Measurements from ENCODE around the gene SLC2A9.
"Not testable (repeated sequence)": the region's sequence is repeated elsewhere in the genome, so short reads cannot be mapped to it uniquely, and the experiment has no call there.

The SLC2A9 gene

DNA sequence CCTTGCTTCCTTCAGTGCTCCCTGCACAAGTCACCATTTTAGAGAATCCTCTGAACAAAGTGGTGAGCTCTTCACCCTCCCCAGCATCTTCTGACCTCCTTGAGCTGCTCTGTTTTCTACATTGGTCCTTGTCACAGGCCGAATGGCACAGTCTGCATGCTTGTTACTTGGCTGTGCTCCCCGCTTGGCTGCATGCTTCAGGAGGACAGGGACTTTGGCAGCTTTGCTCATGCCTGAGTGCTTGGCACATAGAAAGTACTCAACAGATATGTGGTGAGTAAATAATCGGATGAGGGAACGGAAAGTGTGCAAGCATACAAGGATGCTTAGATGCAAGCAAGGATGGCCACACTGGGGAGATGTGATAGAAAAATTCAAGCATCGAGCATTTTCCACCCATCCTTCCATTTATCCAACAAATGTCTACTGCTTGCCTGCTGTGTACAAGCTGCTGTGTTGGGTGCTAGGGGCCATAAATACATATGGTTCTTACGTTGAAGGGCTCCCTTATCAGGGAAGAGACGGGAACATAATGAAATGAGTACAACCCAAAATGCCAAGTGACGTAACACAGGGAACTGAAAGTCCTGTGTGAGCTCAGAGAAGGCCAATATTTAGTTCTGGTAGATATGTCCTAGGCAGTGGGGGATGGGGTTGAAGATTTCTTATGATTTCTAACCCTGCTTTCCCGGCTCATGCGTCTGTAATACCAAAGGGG is 31.2 kb downstream of the SLC2A9 start:
- Histone ChIP-seq H3K9me3 (ENCODE audit: insufficient read depth, low read length) (no peaks in the 10 kb centered on the region), H3K9ac (ENCODE audit: insufficient read length, low read depth) (no peak overlapping the region), H3K27me3 (ENCODE audit: insufficient read depth, insufficient read length) (no peaks in the 10 kb centered on the region), H3K4me3 (ENCODE audit: insufficient read length, low read depth) (no peak overlapping the region), H3K36me3 (ENCODE audit: insufficient read depth, insufficient read length, low read length) (no peaks in the 10 kb centered on the region), H3K4me1 (ENCODE audit: insufficient read depth, insufficient read length) (no peaks in the 10 kb centered on the region)
- no peak for TF ChIP-seq SUZ12 (IDR thresholded peaks at IDR 0.05; ENCODE audit: extremely low read depth, insufficient read depth, insufficient read length)
- TF ChIP-seq ZNF274 (IDR thresholded peaks at IDR 0.05; ENCODE audit: low read depth, low read length) = no peak
- no peak for TF ChIP-seq YY1 (IDR thresholded peaks at IDR 0.05; ENCODE audit: insufficient read depth, insufficient read length)
- no peak for DNase-seq (ENCODE audit: low read depth, low spot score)

DNA sequence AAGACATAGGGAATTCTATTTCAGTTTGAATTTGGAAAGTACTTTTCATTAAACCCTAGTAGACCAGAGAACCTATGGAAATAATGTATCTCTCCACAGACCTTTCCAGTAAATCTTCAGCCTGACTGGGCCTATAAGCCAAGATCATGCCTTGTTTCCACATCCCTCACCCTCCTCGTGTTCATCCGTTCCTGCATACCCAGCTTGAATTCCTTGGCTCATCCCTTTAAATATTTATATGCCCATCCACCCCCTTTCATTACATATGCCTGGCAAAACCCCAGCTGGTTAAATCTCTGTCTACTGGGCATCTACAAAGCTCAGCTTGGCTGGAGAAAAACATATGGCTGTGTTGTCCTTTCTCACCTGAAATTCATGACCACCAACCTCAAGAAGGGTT is 32.4 kb downstream of the SLC2A9 start:
- TF ChIP-seq YY1 (IDR thresholded peaks at IDR 0.05; ENCODE audit: insufficient read depth, insufficient read length) = no peak
- no peak for TF ChIP-seq SUZ12 (IDR thresholded peaks at IDR 0.05; ENCODE audit: extremely low read depth, insufficient read depth, insufficient read length)
- no peak for TF ChIP-seq ZNF274 (IDR thresholded peaks at IDR 0.05; ENCODE audit: low read depth, low read length)
- Histone ChIP-seq H3K9me3 (ENCODE audit: insufficient read depth, low read length) (no peaks in the 10 kb centered on the region), H3K36me3 (ENCODE audit: insufficient read depth, insufficient read length, low read length) (no peaks in the 10 kb centered on the region), H3K4me1 (ENCODE audit: insufficient read depth, insufficient read length) (no peaks in the 10 kb centered on the region), H3K4me3 (ENCODE audit: insufficient read length, low read depth) (no peak overlapping the region), H3K27me3 (ENCODE audit: insufficient read depth, insufficient read length) (no peaks in the 10 kb centered on the region), H3K9ac (ENCODE audit: insufficient read length, low read depth) (no peak overlapping the region)
- DNase-seq (ENCODE audit: low read depth, low spot score) = no peak

DNA sequence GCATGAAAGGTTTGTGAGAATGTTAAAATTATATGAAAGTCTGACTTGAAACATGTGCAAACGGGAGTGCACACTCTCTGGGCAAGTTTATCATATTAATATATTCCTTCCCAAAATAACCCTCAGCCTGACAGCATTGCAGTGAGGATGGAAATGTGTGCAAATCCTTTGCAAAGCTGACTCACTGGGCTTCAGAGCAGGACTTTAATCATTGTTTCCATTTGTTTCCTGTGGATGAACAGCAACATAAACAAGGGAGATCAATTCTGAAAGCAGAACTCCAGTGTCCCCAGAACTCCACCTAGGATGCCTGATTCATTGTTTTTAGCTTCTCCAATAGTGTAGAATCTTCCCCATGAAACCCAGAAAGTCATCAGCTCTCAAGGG is 32.9 kb downstream of the SLC2A9 start:
- Histone ChIP-seq H3K4me3 (ENCODE audit: insufficient read length, low read depth) (no peak overlapping the region), H3K36me3 (ENCODE audit: insufficient read depth, insufficient read length, low read length) (no peaks in the 10 kb centered on the region), H3K9ac (ENCODE audit: insufficient read length, low read depth) (no peak overlapping the region), H3K9me3 (ENCODE audit: insufficient read depth, low read length) (no peaks in the 10 kb centered on the region), H3K4me1 (ENCODE audit: insufficient read depth, insufficient read length) (no peaks in the 10 kb centered on the region), H3K27me3 (ENCODE audit: insufficient read depth, insufficient read length) (no peaks in the 10 kb centered on the region)
- no peak for DNase-seq (ENCODE audit: low read depth, low spot score)
- no peak for TF ChIP-seq YY1 (IDR thresholded peaks at IDR 0.05; ENCODE audit: insufficient read depth, insufficient read length)
- no peak for TF ChIP-seq ZNF274 (IDR thresholded peaks at IDR 0.05; ENCODE audit: low read depth, low read length)
- no peak for TF ChIP-seq SUZ12 (IDR thresholded peaks at IDR 0.05; ENCODE audit: extremely low read depth, insufficient read depth, insufficient read length)

DNA sequence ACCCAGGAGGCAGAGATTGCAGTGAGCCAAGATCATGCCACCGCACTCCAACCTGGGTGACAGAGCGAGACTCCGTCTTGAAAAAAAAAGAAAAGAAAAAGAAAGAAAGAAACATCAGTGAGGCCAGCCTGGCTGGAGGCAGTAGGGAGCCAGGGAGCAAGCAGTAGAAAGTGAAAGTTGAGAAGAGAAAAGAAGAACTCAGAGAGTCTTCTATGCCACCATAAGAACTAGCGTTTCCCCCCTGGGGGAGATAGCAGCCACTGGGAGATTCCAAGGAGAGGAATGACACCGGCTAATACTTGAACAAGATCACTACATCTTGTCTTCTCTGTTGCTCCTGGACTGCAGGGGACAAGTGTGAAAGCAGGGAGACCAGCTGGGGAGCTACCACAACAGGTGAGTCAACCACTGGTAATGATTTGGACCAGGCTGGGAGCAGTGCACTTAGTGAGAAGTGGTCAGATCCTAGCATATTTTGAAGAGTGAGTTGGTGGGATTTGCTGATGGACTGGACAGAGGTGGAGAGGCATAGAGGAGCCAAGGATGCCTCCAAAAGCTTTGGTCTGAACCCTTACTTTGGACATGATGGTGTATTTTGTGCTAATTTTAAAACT is 33.4 kb downstream of the SLC2A9 start:
- Histone ChIP-seq H3K9me3 (ENCODE audit: insufficient read depth, low read length) (no peaks in the 10 kb centered on the region), H3K9ac (ENCODE audit: insufficient read length, low read depth) (no peak overlapping the region)

DNA sequence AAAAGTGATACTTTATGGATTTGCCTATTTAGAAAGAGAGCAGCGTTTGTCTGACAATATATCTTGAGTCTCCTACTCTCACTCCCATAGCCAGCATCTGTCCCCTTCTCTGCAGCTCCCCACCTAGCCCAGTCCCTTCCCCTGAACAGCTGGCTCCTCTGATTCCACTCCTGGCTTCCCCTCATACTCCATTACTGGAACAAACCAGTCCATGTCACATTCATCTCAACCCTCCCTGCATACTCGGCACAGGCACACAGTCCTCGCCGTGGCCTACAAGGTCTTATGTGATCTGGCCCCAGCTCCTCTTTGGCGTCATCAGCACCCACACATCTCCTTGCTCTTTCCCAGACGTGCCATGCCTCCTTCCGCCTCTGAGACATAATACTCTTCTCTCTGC is 36.7 kb downstream of the SLC2A9 start:
- TF ChIP-seq ZNF274 (IDR thresholded peaks at IDR 0.05; ENCODE audit: low read depth, low read length) (no peak), SUZ12 (IDR thresholded peaks at IDR 0.05; ENCODE audit: extremely low read depth, insufficient read depth, insufficient read length) (no peak), YY1 (IDR thresholded peaks at IDR 0.05; ENCODE audit: insufficient read depth, insufficient read length) (no peak)
- no peaks in the 10 kb centered on the region for H3K9me3 ChIP-seq (ENCODE audit: insufficient read depth, low read length)
- no peak overlapping the region for H3K9ac ChIP-seq (ENCODE audit: insufficient read length, low read depth)
- peaks cover under 1% of the 10 kb centered on the region for H3K4me1 ChIP-seq (ENCODE audit: insufficient read depth, insufficient read length)
- DNase-seq (ENCODE audit: low read depth, low spot score) = no peak
- H3K36me3 ChIP-seq (ENCODE audit: insufficient read depth, insufficient read length, low read length) = no peaks in the 10 kb centered on the region
- peaks cover 12% of the 10 kb centered on the region for H3K27me3 ChIP-seq (ENCODE audit: insufficient read depth, insufficient read length)
- H3K4me3 ChIP-seq (ENCODE audit: insufficient read length, low read depth) = no peak overlapping the region

More for the DNA sequence above, 33.4 kb downstream of the SLC2A9 start:
- no peaks in the 10 kb centered on the region for H3K36me3 ChIP-seq (ENCODE audit: insufficient read depth, insufficient read length, low read length)
- H3K4me3 ChIP-seq (ENCODE audit: insufficient read length, low read depth) = no peak overlapping the region
- H3K4me1 ChIP-seq (ENCODE audit: insufficient read depth, insufficient read length) = no peaks in the 10 kb centered on the region
- TF ChIP-seq YY1 (IDR thresholded peaks at IDR 0.05; ENCODE audit: insufficient read depth, insufficient read length) = no peak
- DNase-seq (ENCODE audit: low read depth, low spot score) = no peak
- no peaks in the 10 kb centered on the region for H3K27me3 ChIP-seq (ENCODE audit: insufficient read depth, insufficient read length)

DNA sequence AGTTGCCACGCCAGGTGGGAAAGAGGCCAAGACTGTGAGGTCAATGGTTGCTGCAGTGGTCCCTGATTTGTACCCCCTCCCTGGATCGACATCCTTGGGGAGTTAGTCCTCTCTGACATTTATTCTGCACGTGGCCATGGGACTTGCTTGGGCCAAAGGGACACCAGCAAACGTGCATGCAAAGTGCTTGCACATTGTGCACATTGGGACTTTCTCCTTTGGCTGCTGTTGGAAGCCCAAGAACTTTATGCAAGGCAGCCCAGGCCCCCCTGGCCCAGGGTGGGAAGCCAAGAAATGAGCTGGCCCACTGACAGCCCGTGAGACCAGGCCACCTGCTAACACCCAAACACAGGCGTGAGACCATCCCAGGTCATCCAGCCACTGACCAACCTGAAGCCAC is 38.1 kb downstream of the SLC2A9 start:
- Histone ChIP-seq H3K27me3 (ENCODE audit: insufficient read depth, insufficient read length) (peaks cover 15% of the 10 kb centered on the region), H3K4me1 (ENCODE audit: insufficient read depth, insufficient read length) (peaks cover 6% of the 10 kb centered on the region), H3K36me3 (ENCODE audit: insufficient read depth, insufficient read length, low read length) (no peaks in the 10 kb centered on the region), H3K4me3 (ENCODE audit: insufficient read length, low read depth) (no peak overlapping the region), H3K9ac (ENCODE audit: insufficient read length, low read depth) (no peak overlapping the region), H3K9me3 (ENCODE audit: insufficient read depth, low read length) (no peaks in the 10 kb centered on the region)
- no peak for TF ChIP-seq SUZ12 (IDR thresholded peaks at IDR 0.05; ENCODE audit: extremely low read depth, insufficient read depth, insufficient read length)
- TF ChIP-seq ZNF274 (IDR thresholded peaks at IDR 0.05; ENCODE audit: low read depth, low read length) = no peak
- no peak for TF ChIP-seq YY1 (IDR thresholded peaks at IDR 0.05; ENCODE audit: insufficient read depth, insufficient read length)
- no peak for DNase-seq (ENCODE audit: low read depth, low spot score)

DNA sequence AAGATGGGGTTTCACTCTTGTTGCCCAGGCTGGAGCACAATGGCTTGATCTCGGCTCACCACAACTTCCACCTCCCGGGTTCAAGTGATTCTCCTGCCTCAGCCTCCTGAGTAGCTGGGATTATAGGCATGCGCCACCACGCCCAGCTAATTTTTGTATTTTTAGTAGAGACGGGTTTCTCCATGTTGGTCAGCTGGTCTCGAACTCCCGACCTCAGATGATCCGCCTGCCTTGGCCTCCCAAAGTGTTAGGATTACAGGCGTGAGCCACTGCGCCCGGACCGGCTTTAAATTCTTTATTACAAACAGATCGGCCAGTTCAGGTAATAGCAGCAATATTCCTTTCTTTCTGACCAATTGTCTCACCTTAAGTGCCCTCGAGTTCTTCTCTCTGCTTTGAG is 39.4 kb downstream of the SLC2A9 start:
- not testable (repeated sequence) for H3K9me3 ChIP-seq (ENCODE audit: insufficient read depth, low read length); H3K36me3 ChIP-seq (ENCODE audit: insufficient read depth, insufficient read length, low read length); DNase-seq (ENCODE audit: low read depth, low spot score); H3K4me1 ChIP-seq (ENCODE audit: insufficient read depth, insufficient read length); H3K4me3 ChIP-seq (ENCODE audit: insufficient read length, low read depth); H3K9ac ChIP-seq (ENCODE audit: insufficient read length, low read depth)
- peaks cover 25% of the 10 kb centered on the region for H3K27me3 ChIP-seq (ENCODE audit: insufficient read depth, insufficient read length)

Data from NT2/D1 (cell line).